Activated CD8-positive, alpha-beta memory T cell treated with anti-CD3 and anti-CD28 coated beads for 1 hour (primary cell): Measurements from ENCODE around the gene OR5P2.
"Not testable (repeated sequence)": the region's sequence is repeated elsewhere in the genome, so short reads cannot be mapped to it uniquely, and the experiment has no call there.

ENCODE experiments used
- DNase-seq, 2 donors: peaks; one replicate each; pipeline ENCODE4 v3.0.0-alpha.2; 2020; ENCODE audit warnings: low read depth in 1 of 2; ENCODE audit errors: extremely low read depth in 1 of 2

OR5P2 gene, protein sequence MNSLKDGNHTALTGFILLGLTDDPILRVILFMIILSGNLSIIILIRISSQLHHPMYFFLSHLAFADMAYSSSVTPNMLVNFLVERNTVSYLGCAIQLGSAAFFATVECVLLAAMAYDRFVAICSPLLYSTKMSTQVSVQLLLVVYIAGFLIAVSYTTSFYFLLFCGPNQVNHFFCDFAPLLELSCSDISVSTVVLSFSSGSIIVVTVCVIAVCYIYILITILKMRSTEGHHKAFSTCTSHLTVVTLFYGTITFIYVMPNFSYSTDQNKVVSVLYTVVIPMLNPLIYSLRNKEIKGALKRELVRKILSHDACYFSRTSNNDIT

GRCh38 chr11:7796842-7797241 lies at the start of gene OR5P2:
Gene OR5P2 (minus strand): TSS chr11:7796942. CDS start chr11:7796942, 0 bp downstream.
- no peak for DNase-seq

GRCh38 chr11:7846003-7846402 lies 49.3 kb upstream of the OR5P2 start:
- DNase-seq, result no peak

DNA sequence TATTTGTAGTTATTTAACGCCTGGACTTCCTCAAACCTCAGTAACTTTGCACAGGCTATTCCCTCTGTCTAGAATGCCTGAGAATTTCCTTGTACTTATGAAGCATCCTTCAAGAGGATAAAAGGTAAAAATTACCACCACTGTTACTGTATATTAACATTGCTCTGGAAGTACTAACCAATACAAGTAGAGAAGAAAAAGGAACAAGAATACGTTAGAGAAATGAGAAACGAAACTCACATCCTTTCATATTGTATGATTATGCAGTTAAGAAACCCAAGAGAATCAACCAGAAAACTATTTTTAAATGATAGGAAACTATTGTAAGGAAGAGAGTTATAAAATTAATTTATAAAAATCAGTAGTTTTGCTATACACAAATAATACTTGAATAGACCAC lies 48.2 kb upstream of the OR5P2 start:
- DNase-seq, result no peak

GRCh38 chr11:7844521-7844920 lies 47.8 kb upstream of the OR5P2 start:
- DNase-seq, result no peak

GRCh38 chr11:7840578-7840977 lies 43.8 kb upstream of the OR5P2 start:
- no peak for DNase-seq

GRCh38 chr11:7833527-7833926 lies 36.8 kb upstream of the OR5P2 start:
- DNase-seq, result no peak

DNA sequence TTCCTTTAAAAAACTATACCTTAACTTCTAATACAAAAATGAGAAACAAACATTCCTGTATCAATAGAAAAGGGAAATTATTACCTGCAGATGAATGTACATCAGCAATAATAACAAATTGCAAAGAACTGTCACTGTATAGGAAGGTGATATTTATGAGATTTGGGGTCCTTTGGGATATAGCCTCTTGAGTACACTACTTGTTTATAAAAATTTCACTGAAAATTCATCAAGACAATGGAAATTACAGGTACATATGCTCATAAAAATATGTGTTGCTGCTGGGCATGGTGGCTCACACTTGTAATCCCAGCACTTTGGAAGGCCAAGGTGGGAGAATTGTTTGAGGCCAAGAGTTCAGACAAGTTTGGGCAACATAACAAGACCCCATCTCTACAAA lies 34.0 kb upstream of the OR5P2 start, which contains the start of gene OR5P3:
TSS of gene OR5P3 (minus strand) at position 101 of the 400 bp plus-strand sequence.
- no peak for DNase-seq

GRCh38 chr11:7826324-7826723 lies 29.6 kb upstream of the OR5P2 start:
- DNase-seq, result no peak

DNA sequence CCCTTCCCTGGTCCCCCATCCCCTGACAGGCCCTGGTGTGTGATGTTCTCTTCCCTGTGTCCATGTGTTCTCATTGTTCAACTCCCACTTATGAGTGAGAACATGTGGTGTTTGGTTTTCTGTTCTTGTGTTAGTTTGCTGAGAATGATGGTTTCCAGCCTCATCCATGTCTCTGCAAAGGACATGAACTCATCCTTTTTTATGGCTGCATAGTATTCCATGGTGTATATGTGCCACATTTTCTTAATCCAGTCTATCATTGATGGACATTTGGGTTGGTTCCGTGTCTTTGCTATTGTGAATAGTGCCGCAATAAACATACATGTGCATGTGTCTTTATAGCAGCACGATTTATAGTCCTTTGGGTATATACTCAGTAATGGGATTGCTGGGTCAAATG lies 23.7 kb upstream of the OR5P2 start:
- DNase-seq, result not testable (repeated sequence)

GRCh38 chr11:7814897-7815296 lies 18.2 kb upstream of the OR5P2 start:
- not testable (repeated sequence) for DNase-seq

- DNase-seq, result not testable (repeated sequence)
Measured at GRCh38 chr11:7810301-7810700, 13.6 kb upstream of the OR5P2 start.

- DNase-seq, result no peak
Measured at GRCh38 chr11:7793233-7793632, 3.5 kb downstream of the OR5P2 start.

- DNase-seq, result no peak
Measured at GRCh38 chr11:7787239-7787638, 9.5 kb downstream of the OR5P2 start.

- no peak for DNase-seq
Measured at GRCh38 chr11:7775689-7776088, 21.1 kb downstream of the OR5P2 start.

DNA sequence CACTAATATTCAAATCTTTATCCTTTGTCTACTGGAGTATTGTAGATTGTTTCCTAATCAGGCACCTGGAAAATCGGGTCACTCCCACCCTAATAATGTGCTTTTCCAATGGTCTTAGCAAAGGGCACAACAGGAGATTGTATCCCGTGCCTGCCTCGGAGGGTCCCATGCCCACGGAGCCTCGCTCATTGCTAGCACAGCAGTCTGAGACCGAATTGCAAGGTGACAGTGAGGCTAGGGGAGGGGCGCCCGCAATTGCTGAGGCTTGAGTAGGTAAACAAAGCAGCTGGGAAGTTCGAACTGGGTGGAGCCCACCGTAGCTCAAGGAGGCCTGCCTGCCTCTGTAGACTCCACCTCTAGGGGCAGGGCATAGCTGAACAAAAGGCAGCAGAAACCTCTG lies 32.4 kb downstream of the OR5P2 start:
- DNase-seq, result not testable (repeated sequence)

GRCh38 chr11:7759010-7759409 lies 37.7 kb downstream of the OR5P2 start:
- DNase-seq, result no peak

DNA sequence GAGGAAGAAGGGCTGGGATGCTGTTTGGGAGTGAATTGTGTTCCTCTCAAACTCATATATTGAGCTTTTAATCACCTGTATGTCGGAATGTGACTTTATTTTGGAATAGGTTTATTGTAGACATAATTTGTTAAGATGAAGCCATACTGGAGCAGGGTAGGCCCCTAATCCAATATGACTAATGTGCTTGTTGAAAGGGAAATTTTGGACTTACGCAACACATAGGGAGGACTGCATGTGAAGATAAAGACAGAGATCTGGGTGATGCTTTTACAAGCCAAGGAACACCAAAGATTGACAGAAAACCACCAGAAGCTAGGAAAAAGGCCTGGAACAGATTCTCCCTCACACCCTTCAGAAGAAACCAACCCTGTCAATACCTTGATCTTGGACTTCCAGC lies 47.3 kb downstream of the OR5P2 start:
- DNase-seq, result no peak
